Lower leg skin (tissue), 3 donors: Measurements from ENCODE around the gene ARHGEF1.

Experiments
- CTCF ChIP-seq, 3 donors: fragments of 450-650 bp; IDR thresholded peaks; one replicate each; pipeline ENCODE4 v1.5.1; 2016; ENCODE audit warnings: antibody characterized with exemption in 3 of 3, mild to moderate bottlenecking in 3 of 3, moderate library complexity in 2 of 3
- POLR2A ChIP-seq, 2 donors: fragments of 450-650 bp; IDR thresholded peaks; one replicate each; pipeline ENCODE4 v1.6.1; 2016 to 2017; ENCODE audit warnings: antibody characterized with exemption in 2 of 2, mild to moderate bottlenecking in 1 of 2, moderate library complexity in 1 of 2

GRCh38 chr19:41933693-41934426 is 50.9 kb downstream of the ARHGEF1 start:
- TF ChIP-seq CTCF (IDR thresholded peaks at IDR 0.05) (no peak), POLR2A (IDR thresholded peaks at IDR 0.05) (no peak)
